HG03039 (cell line): ENCODE results near the gene CYB561D1.

ENCODE experiments used
- ATAC-seq: cut with Tn5 transposase; IDR thresholded peaks from one replicate; pipeline ENCODE4 v1.9.1; 2021; ENCODE audit warnings: mild to moderate bottlenecking, moderate library complexity; ENCODE audit not compliant: unreplicated experiment

Gene CYB561D1

GRCh38 chr1:109546311-109547109 lies 52.6 kb downstream of the CYB561D1 start:
- ATAC-seq: peak; percentile 34

GRCh38 chr1:109547463-109548320 lies 53.8 kb downstream of the CYB561D1 start:
- ATAC-seq: peak; percentile 7

- peak; percentile 83 for ATAC-seq
These were observed 54.7 kb downstream of the CYB561D1 start, which contains the start of gene GNAI3 for GRCh38 chr1:109548321-109549267. GNAI3 (plus strand) TSS chr1:109548615; CDS start chr1:109548721, 106 bp downstream.
